Measurements from ENCODE around the gene BAZ1A. TPM values are rescaled to one million over a fixed set of nuclear protein-coding genes. Genes with fewer than 3 reads are reported as not detected.

The BAZ1A gene
- total RNA-seq, 1 experiment from 2014 or later, result 24.2 TPM

DNA sequence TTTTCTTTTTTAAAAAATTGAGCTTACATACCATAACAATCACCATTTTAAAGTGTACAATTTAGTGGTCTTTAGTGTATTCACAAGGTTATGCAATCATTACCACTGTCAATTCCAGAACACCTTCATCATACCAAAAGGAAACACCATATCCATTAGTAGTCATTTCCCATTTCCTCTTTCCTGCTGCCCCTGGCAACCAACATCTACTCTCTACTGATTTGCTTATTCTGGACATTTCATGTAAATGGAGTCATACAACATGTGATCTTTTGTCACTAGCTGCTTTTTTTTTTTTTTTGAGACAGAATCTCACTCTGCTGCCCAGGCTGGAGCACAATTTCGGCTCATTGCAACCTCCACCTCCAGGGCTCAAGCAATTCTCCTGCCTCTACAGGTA, 93.9 kb downstream of the BAZ1A start:
- CTCF ChIA-PET, result no interaction called here
- RAD21 ChIA-PET (ENCODE audit: low non-redundant PET in 1 of 2, low total read pairs in 2 of 2, uncharacterized antibody in 2 of 2, unreplicated experiment in 2 of 2), result no interaction called here
- Histone ChIP-seq H3K4me3 (replicated peaks in 1 of 2; ENCODE audit: low read depth in 1 of 2, low read length in 2 of 2) (no peak overlapping the region), H3K4me2 (ENCODE audit: low read length) (no peak overlapping the region), H2AFZ (ENCODE audit: low read depth, low read length, poor library complexity, severe bottlenecking) (no peak overlapping the region), H3K36me3 (ENCODE audit: control insufficient read depth in 1 of 2, insufficient read depth in 2 of 2, low read length in 2 of 2) (peaks cover 16 to 26% of the 10 kb centered on the region in 2 experiments; a peak in 3 of 4 replicates), H3K27me3 (ENCODE audit: insufficient read depth, low read length) (no peaks in the 10 kb centered on the region), H3K27ac (ENCODE audit: low read depth, low read length) (no peak overlapping the region), H3K9me3 (ENCODE audit: control insufficient read depth in 1 of 2, insufficient read depth in 1 of 2, low read depth in 1 of 2, low read length in 2 of 2) (no peaks in the 10 kb centered on the region), H3K79me2 (ENCODE audit: insufficient read depth, low read length) (no peaks in the 10 kb centered on the region), H3K9me2 (ENCODE audit: insufficient read depth) (no peaks in the 10 kb centered on the region), H3K4me1 (ENCODE audit: control insufficient read depth in 1 of 2, insufficient read depth in 2 of 2, low read length in 2 of 2) (no peaks in the 10 kb centered on the region), H3K9ac (ENCODE audit: low read length) (no peak overlapping the region), H4K20me1 (ENCODE audit: insufficient read depth) (no peaks in the 10 kb centered on the region)
- POLR2A ChIA-PET, result no interaction called here
- DNase-seq (ENCODE audit: low read depth, low spot score), result no peak
- TF ChIP-seq SIN3A (IDR thresholded peaks at IDR 0.05; ENCODE audit: low read depth) (no peak), ELF1 (IDR thresholded peaks at IDR 0.05; ENCODE audit: borderline replicate concordance, low read depth) (no peak), SRF (IDR thresholded peaks at IDR 0.05; ENCODE audit: low read depth) (no peak), JUND (IDR thresholded peaks at IDR 0.05) (no peak), EGR1 (IDR thresholded peaks at IDR 0.05; ENCODE audit: low read depth) (no peak), EZH2phosphoT487 (IDR thresholded peaks at IDR 0.05; ENCODE audit: borderline replicate concordance) (no peak), CEBPB (IDR thresholded peaks at IDR 0.05; ENCODE audit: low read depth) (no peak)
- TF ChIP-seq, protein P1, sequence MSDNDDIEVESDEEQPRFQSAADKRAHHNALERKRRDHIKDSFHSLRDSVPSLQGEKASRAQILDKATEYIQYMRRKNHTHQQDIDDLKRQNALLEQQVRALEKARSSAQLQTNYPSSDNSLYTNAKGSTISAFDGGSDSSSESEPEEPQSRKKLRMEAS (IDR thresholded peaks at IDR 0.05), result no peak
- TF ChIP-seq, protein P2, sequence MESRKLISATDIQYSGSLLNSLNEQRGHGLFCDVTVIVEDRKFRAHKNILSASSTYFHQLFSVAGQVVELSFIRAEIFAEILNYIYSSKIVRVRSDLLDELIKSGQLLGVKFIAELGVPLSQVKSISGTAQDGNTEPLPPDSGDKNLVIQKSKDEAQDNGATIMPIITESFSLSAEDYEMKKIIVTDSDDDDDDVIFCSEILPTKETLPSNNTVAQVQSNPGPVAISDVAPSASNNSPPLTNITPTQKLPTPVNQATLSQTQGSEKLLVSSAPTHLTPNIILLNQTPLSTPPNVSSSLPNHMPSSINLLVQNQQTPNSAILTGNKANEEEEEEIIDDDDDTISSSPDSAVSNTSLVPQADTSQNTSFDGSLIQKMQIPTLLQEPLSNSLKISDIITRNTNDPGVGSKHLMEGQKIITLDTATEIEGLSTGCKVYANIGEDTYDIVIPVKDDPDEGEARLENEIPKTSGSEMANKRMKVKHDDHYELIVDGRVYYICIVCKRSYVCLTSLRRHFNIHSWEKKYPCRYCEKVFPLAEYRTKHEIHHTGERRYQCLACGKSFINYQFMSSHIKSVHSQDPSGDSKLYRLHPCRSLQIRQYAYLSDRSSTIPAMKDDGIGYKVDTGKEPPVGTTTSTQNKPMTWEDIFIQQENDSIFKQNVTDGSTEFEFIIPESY (IDR thresholded peaks at IDR 0.05; ENCODE audit: extremely low read depth, insufficient replicate concordance, low read length), result no peak
- TF ChIP-seq, protein P3, sequence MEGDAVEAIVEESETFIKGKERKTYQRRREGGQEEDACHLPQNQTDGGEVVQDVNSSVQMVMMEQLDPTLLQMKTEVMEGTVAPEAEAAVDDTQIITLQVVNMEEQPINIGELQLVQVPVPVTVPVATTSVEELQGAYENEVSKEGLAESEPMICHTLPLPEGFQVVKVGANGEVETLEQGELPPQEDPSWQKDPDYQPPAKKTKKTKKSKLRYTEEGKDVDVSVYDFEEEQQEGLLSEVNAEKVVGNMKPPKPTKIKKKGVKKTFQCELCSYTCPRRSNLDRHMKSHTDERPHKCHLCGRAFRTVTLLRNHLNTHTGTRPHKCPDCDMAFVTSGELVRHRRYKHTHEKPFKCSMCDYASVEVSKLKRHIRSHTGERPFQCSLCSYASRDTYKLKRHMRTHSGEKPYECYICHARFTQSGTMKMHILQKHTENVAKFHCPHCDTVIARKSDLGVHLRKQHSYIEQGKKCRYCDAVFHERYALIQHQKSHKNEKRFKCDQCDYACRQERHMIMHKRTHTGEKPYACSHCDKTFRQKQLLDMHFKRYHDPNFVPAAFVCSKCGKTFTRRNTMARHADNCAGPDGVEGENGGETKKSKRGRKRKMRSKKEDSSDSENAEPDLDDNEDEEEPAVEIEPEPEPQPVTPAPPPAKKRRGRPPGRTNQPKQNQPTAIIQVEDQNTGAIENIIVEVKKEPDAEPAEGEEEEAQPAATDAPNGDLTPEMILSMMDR (IDR thresholded peaks at IDR 0.05 in 2 of 3, conservative IDR thresholded peaks at IDR 0.05 in 1 of 3; ENCODE audit: borderline replicate concordance in 1 of 3, insufficient read depth in 1 of 3, low read depth in 2 of 3, low read length in 2 of 3), result no peak
- TF ChIP-seq, protein P4, sequence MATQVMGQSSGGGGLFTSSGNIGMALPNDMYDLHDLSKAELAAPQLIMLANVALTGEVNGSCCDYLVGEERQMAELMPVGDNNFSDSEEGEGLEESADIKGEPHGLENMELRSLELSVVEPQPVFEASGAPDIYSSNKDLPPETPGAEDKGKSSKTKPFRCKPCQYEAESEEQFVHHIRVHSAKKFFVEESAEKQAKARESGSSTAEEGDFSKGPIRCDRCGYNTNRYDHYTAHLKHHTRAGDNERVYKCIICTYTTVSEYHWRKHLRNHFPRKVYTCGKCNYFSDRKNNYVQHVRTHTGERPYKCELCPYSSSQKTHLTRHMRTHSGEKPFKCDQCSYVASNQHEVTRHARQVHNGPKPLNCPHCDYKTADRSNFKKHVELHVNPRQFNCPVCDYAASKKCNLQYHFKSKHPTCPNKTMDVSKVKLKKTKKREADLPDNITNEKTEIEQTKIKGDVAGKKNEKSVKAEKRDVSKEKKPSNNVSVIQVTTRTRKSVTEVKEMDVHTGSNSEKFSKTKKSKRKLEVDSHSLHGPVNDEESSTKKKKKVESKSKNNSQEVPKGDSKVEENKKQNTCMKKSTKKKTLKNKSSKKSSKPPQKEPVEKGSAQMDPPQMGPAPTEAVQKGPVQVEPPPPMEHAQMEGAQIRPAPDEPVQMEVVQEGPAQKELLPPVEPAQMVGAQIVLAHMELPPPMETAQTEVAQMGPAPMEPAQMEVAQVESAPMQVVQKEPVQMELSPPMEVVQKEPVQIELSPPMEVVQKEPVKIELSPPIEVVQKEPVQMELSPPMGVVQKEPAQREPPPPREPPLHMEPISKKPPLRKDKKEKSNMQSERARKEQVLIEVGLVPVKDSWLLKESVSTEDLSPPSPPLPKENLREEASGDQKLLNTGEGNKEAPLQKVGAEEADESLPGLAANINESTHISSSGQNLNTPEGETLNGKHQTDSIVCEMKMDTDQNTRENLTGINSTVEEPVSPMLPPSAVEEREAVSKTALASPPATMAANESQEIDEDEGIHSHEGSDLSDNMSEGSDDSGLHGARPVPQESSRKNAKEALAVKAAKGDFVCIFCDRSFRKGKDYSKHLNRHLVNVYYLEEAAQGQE (IDR thresholded peaks at IDR 0.05; ENCODE audit: low read depth), result no peak
- intact Hi-C loops (cut with micrococcal nuclease), result no loop called here
- no peak for ATAC-seq
- BruUV-seq (replicated peaks), result no TSS peak

All from HCT116 (cell line).